Mesendoderm (in vitro differentiated cells): ENCODE results near the gene ASTN2.
A peak's percentile ranks its signal among the peaks of the same experiment; 100 is the strongest.

Experiments used
- DNase-seq: peaks from one replicate; pipeline ENCODE4 v3.0.0; 2013
- H2AK5ac ChIP-seq: 2 replicates; pipeline ENCODE4 v1.6.1; 2013; ENCODE audit warnings: low read length, inconsistent platforms
- H2BK120ac ChIP-seq: 2 replicates; pipeline ENCODE4 v1.6.1; 2013; ENCODE audit warnings: low read depth, mild to moderate bottlenecking, low read length, moderate library complexity, mixed read lengths
- H2BK15ac ChIP-seq: replicated peaks from 2 replicates; pipeline ENCODE4 v1.6.1; 2013; ENCODE audit warnings: low read depth, mild to moderate bottlenecking, moderate library complexity
- H2BK5ac ChIP-seq: 2 replicates; pipeline ENCODE4 v1.6.1; 2013; ENCODE audit warnings: low read length, inconsistent platforms
- H3K18ac ChIP-seq: 2 replicates; pipeline ENCODE4 v1.6.1; 2013; ENCODE audit warnings: mild to moderate bottlenecking, low read length, mixed read lengths
- H3K23ac ChIP-seq: one replicate; pipeline ENCODE4 v1.6.1; 2013; ENCODE audit warnings: low read length
- H3K27ac ChIP-seq: 2 replicates; pipeline ENCODE4 v1.5.1; 2013; ENCODE audit warnings: low read depth, mild to moderate bottlenecking, inconsistent platforms, low read length, moderate library complexity
- H3K27me3 ChIP-seq: 2 replicates; pipeline ENCODE4 v1.6.1; 2013; ENCODE audit warnings: low read length, control low read depth, mild to moderate bottlenecking, inconsistent platforms; ENCODE audit not compliant: insufficient read depth, poor library complexity
- H3K36me3 ChIP-seq: 2 replicates; pipeline ENCODE4 v1.6.1; 2013; ENCODE audit warnings: low read length, inconsistent platforms; ENCODE audit not compliant: control insufficient read depth, insufficient read depth
- H3K4ac ChIP-seq: one replicate; pipeline ENCODE4 v1.6.1; 2013; ENCODE audit warnings: low read depth, mild to moderate bottlenecking, low read length, moderate library complexity
- H3K4me1 ChIP-seq: 2 replicates; pipeline ENCODE4 v1.6.1; 2013; ENCODE audit warnings: low read depth, low read length, inconsistent platforms; ENCODE audit not compliant: control insufficient read depth
- H3K4me2 ChIP-seq: 2 replicates; pipeline ENCODE4 v1.6.1; 2013; ENCODE audit warnings: low read length
- H3K4me3 ChIP-seq: 2 replicates; pipeline ENCODE4 v1.5.1; 2013; ENCODE audit warnings: mild to moderate bottlenecking, low read length
- H3K56ac ChIP-seq: one replicate; pipeline ENCODE4 v1.6.1; 2013; ENCODE audit warnings: low read length
- H3K79me1 ChIP-seq: 2 replicates; pipeline ENCODE4 v1.6.1; 2013; ENCODE audit warnings: low read length, inconsistent platforms
- H3K79me2 ChIP-seq: 2 replicates; pipeline ENCODE4 v1.6.1; 2013; ENCODE audit warnings: mild to moderate bottlenecking, low read length; ENCODE audit not compliant: control insufficient read depth, insufficient read depth
- H3K9ac ChIP-seq: 2 replicates; pipeline ENCODE4 v1.6.1; 2013; ENCODE audit warnings: low read length, inconsistent platforms
- H4K5ac ChIP-seq: one replicate; pipeline ENCODE4 v1.6.1; 2013; ENCODE audit warnings: low read length
- H4K8ac ChIP-seq: one replicate; pipeline ENCODE4 v1.6.1; 2013; ENCODE audit warnings: low read depth, mild to moderate bottlenecking, control low read depth, low read length, moderate library complexity
- WGBS: extraction: QIAGEN DNeasy Blood & Tissue Kit; methylation state at CpG from one replicate; pipeline ENCODE4 v1.1.7; 2013; ENCODE audit warnings: low lambda C conversion rate, missing lambda C conversion rate; ENCODE audit not compliant: insufficient coverage; ENCODE audit errors: extremely low coverage; 5-methylcytosine and 5-hydroxymethylcytosine counted together

The ASTN2 gene

GRCh38 chr9:117063721-117064471 is 351.0 kb downstream of the ASTN2 start:
- H3K23ac ChIP-seq = no peak overlapping the region
- no peak overlapping the region for H2BK5ac ChIP-seq
- H3K27ac ChIP-seq = no peak overlapping the region
- H3K4me2 ChIP-seq = no peak overlapping the region
- no peaks in the 10 kb centered on the region for H3K79me1 ChIP-seq
- no peak overlapping the region for H3K56ac ChIP-seq
- H3K79me2 ChIP-seq = no peaks in the 10 kb centered on the region
- H2BK15ac ChIP-seq = no peak overlapping the region
- no peak overlapping the region for H3K9ac ChIP-seq
- H4K8ac ChIP-seq = no peak overlapping the region
- DNase-seq = no peak
- no peaks in the 10 kb centered on the region for H3K27me3 ChIP-seq
- no peak overlapping the region for H2AK5ac ChIP-seq
- H3K4me3 ChIP-seq = no peak overlapping the region
- H2BK120ac ChIP-seq = no peak overlapping the region
- no CpG with 5 or more reads among the region's 10 CpGs for WGBS
- no peak overlapping the region for H3K4ac ChIP-seq
- H3K36me3 ChIP-seq = no peaks in the 10 kb centered on the region
- no peak overlapping the region for H3K18ac ChIP-seq
- no peaks in the 10 kb centered on the region for H3K4me1 ChIP-seq
- H4K5ac ChIP-seq = no peak overlapping the region

DNA sequence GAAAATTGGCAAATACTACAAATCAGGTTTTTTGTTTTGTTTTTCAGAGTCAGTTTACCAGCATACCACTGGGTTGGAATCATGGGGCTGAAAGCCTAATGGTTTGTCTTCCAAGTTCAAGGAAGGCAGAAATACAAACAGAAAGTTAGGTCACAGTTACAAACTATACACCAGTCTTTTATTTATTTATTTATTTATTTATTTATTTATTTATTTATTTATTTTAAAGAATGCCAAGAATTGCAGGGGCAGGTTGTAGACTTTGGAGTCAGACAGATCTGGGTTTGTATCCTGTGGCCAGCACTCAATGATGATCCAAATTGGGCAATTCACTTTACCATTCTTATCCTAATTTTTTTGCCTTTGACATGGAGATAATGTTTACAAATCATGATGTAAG is 353.9 kb downstream of the ASTN2 start:
- no peaks in the 10 kb centered on the region for H3K27me3 ChIP-seq

DNA sequence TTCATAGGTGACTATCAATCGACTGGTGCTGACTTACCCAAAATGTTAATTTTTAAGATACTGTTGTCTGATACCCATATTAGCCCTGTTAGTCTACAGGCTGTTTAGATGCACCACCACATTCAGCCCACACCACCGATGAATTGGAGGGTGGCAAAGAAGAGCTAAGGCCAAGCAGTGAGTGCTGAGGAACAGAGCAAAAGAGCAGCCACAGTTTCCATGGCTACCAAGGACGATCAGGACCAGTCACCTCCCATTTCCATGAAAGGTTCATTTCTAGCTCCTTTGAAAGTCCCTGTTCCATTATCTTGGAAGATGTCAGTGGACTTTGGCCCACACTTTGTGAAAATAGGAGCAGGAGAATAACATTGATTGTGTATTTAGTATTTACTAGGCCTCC is 364.9 kb downstream of the ASTN2 start:
- Histone ChIP-seq H2BK120ac (no peak overlapping the region), H3K27me3 (no peaks in the 10 kb centered on the region), H3K27ac (no peak overlapping the region), H3K4me2 (no peak overlapping the region), H4K8ac (no peak overlapping the region), H3K79me2 (no peaks in the 10 kb centered on the region), H3K4me3 (no peak overlapping the region), H3K36me3 (no peaks in the 10 kb centered on the region), H2BK15ac (no peak overlapping the region), H3K18ac (no peak overlapping the region), H3K4me1 (no peaks in the 10 kb centered on the region), H3K9ac (no peak overlapping the region), H3K4ac (no peak overlapping the region), H2AK5ac (no peak overlapping the region), H2BK5ac (no peak overlapping the region), H3K23ac (no peak overlapping the region), H3K79me1 (no peaks in the 10 kb centered on the region), H4K5ac (no peak overlapping the region), H3K56ac (no peak overlapping the region)
- no CpG with 5 or more reads among the region's 3 CpGs for WGBS
- DNase-seq = no peak

More for the DNA sequence above, 353.9 kb downstream of the ASTN2 start:
- no peak overlapping the region for H2BK120ac ChIP-seq
- H3K23ac ChIP-seq = no peak overlapping the region
- H3K27ac ChIP-seq = no peak overlapping the region
- no peak overlapping the region for H3K4ac ChIP-seq
- H2BK15ac ChIP-seq = no peak overlapping the region
- no peak overlapping the region for H3K56ac ChIP-seq
- H3K79me1 ChIP-seq = no peaks in the 10 kb centered on the region
- no peak overlapping the region for H4K5ac ChIP-seq
- H2AK5ac ChIP-seq = no peak overlapping the region
- no peaks in the 10 kb centered on the region for H3K79me2 ChIP-seq
- no peak overlapping the region for H3K4me3 ChIP-seq
- no peak overlapping the region for H3K4me2 ChIP-seq
- H4K8ac ChIP-seq = no peak overlapping the region
- H3K18ac ChIP-seq = no peak overlapping the region
- no peaks in the 10 kb centered on the region for H3K4me1 ChIP-seq
- no peak overlapping the region for H3K9ac ChIP-seq
- no peak overlapping the region for H2BK5ac ChIP-seq
- no peak for DNase-seq
- no peaks in the 10 kb centered on the region for H3K36me3 ChIP-seq

DNA sequence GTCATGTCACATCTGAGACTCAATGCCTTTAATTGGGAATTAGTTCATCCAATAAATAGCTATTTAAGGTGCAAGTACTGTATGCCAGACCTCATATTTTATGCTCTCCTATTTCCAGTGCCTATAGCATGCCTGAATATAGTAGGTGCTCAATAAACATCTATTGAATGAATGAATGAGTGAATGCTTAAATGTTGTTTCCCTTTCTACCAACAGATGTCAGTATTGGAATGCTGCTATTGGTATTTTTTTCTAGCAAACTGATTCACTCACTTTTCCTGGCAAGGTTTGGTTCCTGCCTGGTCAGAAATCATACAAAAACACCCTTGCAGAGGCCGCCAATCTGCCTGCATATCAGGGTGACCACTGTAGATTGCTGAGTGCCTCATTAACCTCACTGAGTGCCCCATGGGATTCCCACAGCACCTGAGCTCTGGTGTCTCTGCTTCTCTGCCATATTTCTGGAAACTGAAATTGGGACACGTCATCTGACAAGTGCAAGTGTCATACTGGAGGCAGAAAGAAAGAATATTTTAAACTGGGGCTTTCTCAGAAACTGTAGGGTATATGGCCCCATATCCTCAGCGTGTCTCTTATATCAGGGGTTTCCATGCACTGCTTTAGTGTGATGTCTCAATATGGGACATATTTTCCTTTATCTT is 368.1 kb downstream of the ASTN2 start:
- Histone ChIP-seq H3K27me3 (no peaks in the 10 kb centered on the region), H4K5ac (no peak overlapping the region), H3K79me2 (no peaks in the 10 kb centered on the region), H2AK5ac (no peak overlapping the region), H2BK15ac (no peak overlapping the region), H3K9ac (no peak overlapping the region), H3K18ac (no peak overlapping the region), H3K23ac (no peak overlapping the region), H3K79me1 (no peaks in the 10 kb centered on the region), H3K56ac (no peak overlapping the region), H3K4me3 (no peak overlapping the region), H2BK5ac (no peak overlapping the region), H3K4ac (no peak overlapping the region), H3K4me1 (no peaks in the 10 kb centered on the region), H3K4me2 (no peak overlapping the region), H4K8ac (no peak overlapping the region), H2BK120ac (no peak overlapping the region), H3K36me3 (no peaks in the 10 kb centered on the region), H3K27ac (no peak overlapping the region)
- DNase-seq = peak; percentile 25
- no CpG with 5 or more reads among the region's 3 CpGs for WGBS

- no peak overlapping the region for H3K4me3 ChIP-seq
- no peaks in the 10 kb centered on the region for H3K4me1 ChIP-seq
- H2BK5ac ChIP-seq = no peak overlapping the region
- H3K27me3 ChIP-seq = no peaks in the 10 kb centered on the region
- no peak overlapping the region for H3K56ac ChIP-seq
- no peaks in the 10 kb centered on the region for H3K36me3 ChIP-seq
- no peak overlapping the region for H2BK120ac ChIP-seq
- H4K8ac ChIP-seq = no peak overlapping the region
- DNase-seq = peak; percentile 77
- no peak overlapping the region for H4K5ac ChIP-seq
- H3K18ac ChIP-seq = no peak overlapping the region
- H3K23ac ChIP-seq = no peak overlapping the region
- no peak overlapping the region for H2BK15ac ChIP-seq
- no peak overlapping the region for H3K4ac ChIP-seq
- H2AK5ac ChIP-seq = no peak overlapping the region
- no peak overlapping the region for H3K9ac ChIP-seq
- H3K79me1 ChIP-seq = no peaks in the 10 kb centered on the region
- H3K79me2 ChIP-seq = no peaks in the 10 kb centered on the region
- WGBS = no CpG with 5 or more reads among the region's 4 CpGs
- H3K4me2 ChIP-seq = no peak overlapping the region
- no peak overlapping the region for H3K27ac ChIP-seq
Measured at GRCh38 chr9:117044241-117044640, 370.6 kb downstream of the ASTN2 start.

GRCh38 chr9:117043159-117043558 is 371.7 kb downstream of the ASTN2 start:
- H3K36me3 ChIP-seq = no peaks in the 10 kb centered on the region
- H4K5ac ChIP-seq = no peak overlapping the region
- no peaks in the 10 kb centered on the region for H3K4me1 ChIP-seq
- H3K27ac ChIP-seq = no peak overlapping the region
- no peak overlapping the region for H3K56ac ChIP-seq
- H3K4ac ChIP-seq = no peak overlapping the region
- H4K8ac ChIP-seq = no peak overlapping the region
- no peak overlapping the region for H2BK120ac ChIP-seq
- no CpG with 5 or more reads among the region's 1 CpG for WGBS
- no peak overlapping the region for H3K9ac ChIP-seq
- H3K79me1 ChIP-seq = no peaks in the 10 kb centered on the region
- no peak overlapping the region for H2AK5ac ChIP-seq
- H2BK15ac ChIP-seq = no peak overlapping the region
- no peak overlapping the region for H3K4me2 ChIP-seq
- no peak overlapping the region for H2BK5ac ChIP-seq
- no peaks in the 10 kb centered on the region for H3K79me2 ChIP-seq
- H3K4me3 ChIP-seq = no peak overlapping the region
- H3K27me3 ChIP-seq = no peaks in the 10 kb centered on the region
- H3K18ac ChIP-seq = no peak overlapping the region
- H3K23ac ChIP-seq = no peak overlapping the region
- DNase-seq = no peak
